GM12878 (cell line): ENCODE measurements around the gene OLFML2A. TPM values are rescaled to one million over a fixed set of nuclear protein-coding genes. Genes with fewer than 3 reads are reported as not detected.

ENCODE experiments used
- ATAC-seq: fragments of 200-7000 bp; cut with Tn5 transposase; 3 replicates; pipeline ENCODE4 v1.9.1; 2020; ENCODE audit warnings: mild to moderate bottlenecking, moderate library complexity
- BruUV-seq: library from RNA; stranded (reverse); fragments of 400-500 nt; replicated peaks from 2 replicates; lab custom pipeline; 2021; lab: Mats Ljungman, UMichigan
- CTCF ChIA-PET: fragments of 300-600 bp; sonication (Branson Sonifier 250); formaldehyde crosslinking; extraction: SDS; loops from one replicate; lab custom pipeline; 2021; ENCODE audit warnings: inconsistent platforms; lab: Yijun Ruan, JAX
- POLR2A ChIA-PET: fragments of 350-600 bp; formaldehyde crosslinking; extraction: SDS; loops from one replicate; lab custom pipeline; 2021; ENCODE audit warnings: inconsistent platforms; lab: Charles Lee
- RAD21 ChIA-PET: fragments of 300-600 bp; sonication (Branson Sonifier 250); formaldehyde crosslinking; loops from one replicate; lab custom pipeline; 2023; ENCODE audit warnings: antibody characterized with exemption; ENCODE audit not compliant: unreplicated experiment; lab: Charles Lee
- SMC1A ChIA-PET: fragments of 300-600 bp; sonication (Branson Sonifier 250); formaldehyde crosslinking; loops from one replicate; lab custom pipeline; 2023; ENCODE audit not compliant: unreplicated experiment, uncharacterized antibody; lab: Charles Lee
- DNase-seq: peaks from one replicate; pipeline ENCODE4 v3.0.0-alpha.2; 2011; ENCODE audit warnings: low read depth, low spot score
- FAIRE-seq: peaks from 3 replicates; lab custom pipeline; 2011; peaks lifted over from hg19 to GRCh38; lab: Jason Lieb, UNC
- H2AFZ ChIP-seq: 2 replicates; pipeline ENCODE4 v1.6.0; 2011; ENCODE audit warnings: low read depth, low read length, control low read depth; ENCODE audit not compliant: control insufficient read depth
- H3K27ac ChIP-seq: 2 replicates; pipeline ENCODE4 v1.5.1; 2011; ENCODE audit warnings: control low read depth; ENCODE audit not compliant: control insufficient read depth, insufficient read depth
- H3K27me3 ChIP-seq, 2 experiments: replicated peaks in 1 of 2; 2 replicates each; pipeline versions ENCODE4 v1.6.0 to v1.6.1; 2011; ENCODE audit warnings: low read length in 1 of 2; ENCODE audit not compliant: control insufficient read depth in 2 of 2, insufficient read depth in 2 of 2
- H3K36me3 ChIP-seq, 2 experiments: 2 replicates each; pipeline ENCODE4 v1.5.1; 2011; ENCODE audit warnings: low read length in 1 of 2; ENCODE audit not compliant: control insufficient read depth in 2 of 2, insufficient read depth in 2 of 2
- H3K4me1 ChIP-seq: 2 replicates; pipeline ENCODE4 v1.6.1; 2011; ENCODE audit warnings: mild to moderate bottlenecking, low read length, moderate library complexity, mixed read lengths; ENCODE audit not compliant: control insufficient read depth, insufficient read depth
- H3K4me2 ChIP-seq: 2 replicates; pipeline ENCODE4 v1.6.0; 2011; ENCODE audit warnings: control low read depth; ENCODE audit not compliant: control insufficient read depth, insufficient read depth
- H3K4me3 ChIP-seq: fragments of 200-600 bp; sonication (generic); 2 replicates; pipeline ENCODE4 v1.5.1; 2016
- H3K79me2 ChIP-seq: 2 replicates; pipeline ENCODE4 v1.6.0; 2011; ENCODE audit warnings: low read length; ENCODE audit not compliant: control insufficient read depth, insufficient read depth
- H3K9ac ChIP-seq: 2 replicates; pipeline ENCODE4 v1.8.0; 2011; ENCODE audit warnings: low read length, control low read depth, mixed read lengths; ENCODE audit not compliant: control insufficient read depth, insufficient read depth
- H3K9me3 ChIP-seq: replicated peaks from 3 replicates; pipeline ENCODE4 v1.5.1; 2011; ENCODE audit warnings: mild to moderate bottlenecking, low read length; ENCODE audit not compliant: control insufficient read depth, insufficient read depth
- H4K20me1 ChIP-seq: 2 replicates; pipeline ENCODE4 v1.6.0; 2011; ENCODE audit not compliant: control insufficient read depth, insufficient read depth
- KAT2A ChIP-seq: conservative IDR thresholded peaks from 2 replicates; pipeline ENCODE4 v1.6.1; 2011; ENCODE audit warnings: low read depth, low read length; ENCODE audit not compliant: control insufficient read depth
- MEF2A ChIP-seq: IDR thresholded peaks from 2 replicates; pipeline ENCODE4 v1.6.1; 2011; ENCODE audit warnings: low read depth, mild to moderate bottlenecking, low read length, moderate library complexity; ENCODE audit not compliant: insufficient read depth
- NR2C2 ChIP-seq: IDR thresholded peaks from 2 replicates; pipeline ENCODE4 v1.6.1; 2011; ENCODE audit warnings: borderline replicate concordance, low read depth; ENCODE audit not compliant: control insufficient read depth, insufficient read length
- TAF1 ChIP-seq: IDR thresholded peaks from 2 replicates; pipeline ENCODE4 v1.6.1; 2011; ENCODE audit warnings: mild to moderate bottlenecking, low read depth, low read length, borderline replicate concordance
- WGBS: methylation state at CpG from one replicate; pipeline ENCODE4 v1.1.6; 2016; ENCODE audit warnings: low lambda C conversion rate; ENCODE audit not compliant: insufficient replicate concordance, insufficient coverage; ENCODE audit errors: missing lambda C conversion rate; 5-methylcytosine and 5-hydroxymethylcytosine counted together
- in situ Hi-C: fragments of 300-500 bp; cut with MboI; formaldehyde crosslinking; loops from 9 replicates; pipeline ENCODE4 v1.14.3; 2018; ENCODE audit warnings: mixed read lengths
- intact Hi-C: fragments of 100-400 bp; cut with micrococcal nuclease; formaldehyde crosslinking; loops from one replicate; pipeline ENCODE4 v1.14.2; 2022; ENCODE audit not compliant: unreplicated experiment
- polyA plus RNA-seq, 11 experiments: library from polyadenylated mRNA; depleted of rRNA in 4 of 11; unstranded in 6 of 11; stranded (reverse) in 5 of 11; fragments of >200 nt; fragmentation: Nextera tagmentation in 4 of 11; fragmentation: Illumina TruSeq in 1 of 11; extraction: Ambion mirVana in 4 of 11; extraction: Trizol in 1 of 11; gene quantifications; 1 replicate in 1 of 11; 2 replicates in 10 of 11; pipeline versions ENCODE4 v1.2.1 to v1.2.3, GENCODE V29; 2011 to 2016; ENCODE audit warnings: inconsistent platforms in 2 of 11, missing spikeins in 2 of 11, low read depth in 1 of 11
- total RNA-seq, 4 experiments: library from RNA; depleted of rRNA in 3 of 4; stranded (reverse); fragments of >200 nt in 3 of 4; fragmentation: Illumina TruSeq in 1 of 4; extraction: Trizol in 1 of 4; gene quantifications; 2 replicates each; pipeline versions ENCODE4 v1.2.1 to v1.2.3, GENCODE V29; 2013 to 2021
- TF ChIP-seq, protein P1 (sequence below): IDR thresholded peaks from 2 replicates; pipeline ENCODE4 v1.6.1; 2012; ENCODE audit warnings: improper control_type of control experiment, low read depth, low read length; ENCODE audit not compliant: insufficient replicate concordance
- TF ChIP-seq, protein P2 (sequence below): fragments of 450-650 bp; IDR thresholded peaks from 2 replicates; pipeline ENCODE4 v1.6.1; 2018; ENCODE audit warnings: borderline replicate concordance, mild to moderate bottlenecking; ENCODE audit not compliant: partially characterized antibody
- TF ChIP-seq, protein P3 (sequence below): IDR thresholded peaks from 2 replicates; pipeline ENCODE4 v1.6.1; 2012; ENCODE audit warnings: low read depth, low read length, improper control_type of control experiment

OLFML2A gene
- total and polyA plus RNA-seq, 10 of the 15 experiments (the other 5 are each of a cell fraction or from before 2014, with no cell fraction given) = 0.02 to 0.13 (median 0.10) TPM; not detected in 4

DNA sequence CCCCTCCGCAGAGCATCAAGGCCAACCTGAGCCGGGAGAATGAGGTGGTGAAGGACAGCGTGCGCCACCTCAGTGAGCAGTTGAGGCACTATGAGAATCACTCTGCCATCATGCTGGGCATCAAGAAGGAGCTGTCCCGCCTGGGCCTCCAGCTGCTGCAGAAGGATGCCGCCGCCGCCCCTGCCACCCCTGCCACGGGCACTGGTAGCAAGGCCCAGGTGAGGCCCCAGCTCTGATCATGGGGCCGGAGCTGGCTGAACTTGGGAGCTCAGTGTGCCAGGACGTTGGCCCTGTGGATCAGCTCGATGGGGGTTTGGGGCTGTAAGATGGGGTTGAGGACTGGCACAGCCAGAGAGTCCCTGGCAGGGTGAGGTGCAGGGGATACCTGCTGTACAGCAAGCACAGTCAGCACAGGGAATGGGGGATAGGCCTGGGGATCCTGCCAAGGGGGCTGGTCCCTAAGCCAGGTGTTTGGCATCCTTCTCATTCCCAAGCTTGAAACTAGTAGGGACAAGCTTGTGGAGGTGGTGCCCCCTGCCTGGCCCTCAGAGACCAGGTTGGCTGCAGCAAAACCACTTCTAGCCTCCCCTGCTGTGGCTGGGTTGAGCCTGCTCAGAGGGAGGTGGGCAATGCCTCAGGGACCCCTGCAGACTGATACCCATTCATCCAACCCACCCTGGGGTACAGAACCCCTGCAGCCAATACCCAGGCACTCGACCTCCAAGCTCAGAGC is 22.5 kb downstream of the OLFML2A start:
- DNase-seq (no peak), FAIRE-seq (peak; percentile 47)
- no peak overlapping the region for H2AFZ ChIP-seq
- in situ Hi-C loops = no loop called here
- no peak overlapping the region for H3K9ac ChIP-seq
- H3K4me1 ChIP-seq = 0 out of 2 replicates have a peak, but pooled peaks cover 2% of the 10 kb centered on the region
- POLR2A ChIA-PET = interaction anchor here (0.6 to 1.5 kb wide), 3 partner anchors 8 to 326 kb away, joined by 3 to 4 read pairs (median 3); no protein-coding TSS in a partner anchor
- H3K27ac ChIP-seq = no peak overlapping the region
- 67% methylated on average over 13 of the region's 13 CpGs for WGBS
- H3K4me2 ChIP-seq = no peak overlapping the region
- RAD21 ChIA-PET = no interaction called here
- intact Hi-C loops = no loop called here
- no peaks in the 10 kb centered on the region for H3K27me3 ChIP-seq
- TF ChIP-seq NR2C2 (no peak), KAT2A (no peak), MEF2A (no peak), TAF1 (no peak)
- TF ChIP-seq, protein P1, sequence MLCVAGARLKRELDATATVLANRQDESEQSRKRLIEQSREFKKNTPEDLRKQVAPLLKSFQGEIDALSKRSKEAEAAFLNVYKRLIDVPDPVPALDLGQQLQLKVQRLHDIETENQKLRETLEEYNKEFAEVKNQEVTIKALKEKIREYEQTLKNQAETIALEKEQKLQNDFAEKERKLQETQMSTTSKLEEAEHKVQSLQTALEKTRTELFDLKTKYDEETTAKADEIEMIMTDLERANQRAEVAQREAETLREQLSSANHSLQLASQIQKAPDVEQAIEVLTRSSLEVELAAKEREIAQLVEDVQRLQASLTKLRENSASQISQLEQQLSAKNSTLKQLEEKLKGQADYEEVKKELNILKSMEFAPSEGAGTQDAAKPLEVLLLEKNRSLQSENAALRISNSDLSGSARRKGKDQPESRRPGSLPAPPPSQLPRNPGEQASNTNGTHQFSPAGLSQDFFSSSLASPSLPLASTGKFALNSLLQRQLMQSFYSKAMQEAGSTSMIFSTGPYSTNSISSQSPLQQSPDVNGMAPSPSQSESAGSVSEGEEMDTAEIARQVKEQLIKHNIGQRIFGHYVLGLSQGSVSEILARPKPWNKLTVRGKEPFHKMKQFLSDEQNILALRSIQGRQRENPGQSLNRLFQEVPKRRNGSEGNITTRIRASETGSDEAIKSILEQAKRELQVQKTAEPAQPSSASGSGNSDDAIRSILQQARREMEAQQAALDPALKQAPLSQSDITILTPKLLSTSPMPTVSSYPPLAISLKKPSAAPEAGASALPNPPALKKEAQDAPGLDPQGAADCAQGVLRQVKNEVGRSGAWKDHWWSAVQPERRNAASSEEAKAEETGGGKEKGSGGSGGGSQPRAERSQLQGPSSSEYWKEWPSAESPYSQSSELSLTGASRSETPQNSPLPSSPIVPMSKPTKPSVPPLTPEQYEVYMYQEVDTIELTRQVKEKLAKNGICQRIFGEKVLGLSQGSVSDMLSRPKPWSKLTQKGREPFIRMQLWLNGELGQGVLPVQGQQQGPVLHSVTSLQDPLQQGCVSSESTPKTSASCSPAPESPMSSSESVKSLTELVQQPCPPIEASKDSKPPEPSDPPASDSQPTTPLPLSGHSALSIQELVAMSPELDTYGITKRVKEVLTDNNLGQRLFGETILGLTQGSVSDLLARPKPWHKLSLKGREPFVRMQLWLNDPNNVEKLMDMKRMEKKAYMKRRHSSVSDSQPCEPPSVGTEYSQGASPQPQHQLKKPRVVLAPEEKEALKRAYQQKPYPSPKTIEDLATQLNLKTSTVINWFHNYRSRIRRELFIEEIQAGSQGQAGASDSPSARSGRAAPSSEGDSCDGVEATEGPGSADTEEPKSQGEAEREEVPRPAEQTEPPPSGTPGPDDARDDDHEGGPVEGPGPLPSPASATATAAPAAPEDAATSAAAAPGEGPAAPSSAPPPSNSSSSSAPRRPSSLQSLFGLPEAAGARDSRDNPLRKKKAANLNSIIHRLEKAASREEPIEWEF = no peak
- TF ChIP-seq, protein P2, sequence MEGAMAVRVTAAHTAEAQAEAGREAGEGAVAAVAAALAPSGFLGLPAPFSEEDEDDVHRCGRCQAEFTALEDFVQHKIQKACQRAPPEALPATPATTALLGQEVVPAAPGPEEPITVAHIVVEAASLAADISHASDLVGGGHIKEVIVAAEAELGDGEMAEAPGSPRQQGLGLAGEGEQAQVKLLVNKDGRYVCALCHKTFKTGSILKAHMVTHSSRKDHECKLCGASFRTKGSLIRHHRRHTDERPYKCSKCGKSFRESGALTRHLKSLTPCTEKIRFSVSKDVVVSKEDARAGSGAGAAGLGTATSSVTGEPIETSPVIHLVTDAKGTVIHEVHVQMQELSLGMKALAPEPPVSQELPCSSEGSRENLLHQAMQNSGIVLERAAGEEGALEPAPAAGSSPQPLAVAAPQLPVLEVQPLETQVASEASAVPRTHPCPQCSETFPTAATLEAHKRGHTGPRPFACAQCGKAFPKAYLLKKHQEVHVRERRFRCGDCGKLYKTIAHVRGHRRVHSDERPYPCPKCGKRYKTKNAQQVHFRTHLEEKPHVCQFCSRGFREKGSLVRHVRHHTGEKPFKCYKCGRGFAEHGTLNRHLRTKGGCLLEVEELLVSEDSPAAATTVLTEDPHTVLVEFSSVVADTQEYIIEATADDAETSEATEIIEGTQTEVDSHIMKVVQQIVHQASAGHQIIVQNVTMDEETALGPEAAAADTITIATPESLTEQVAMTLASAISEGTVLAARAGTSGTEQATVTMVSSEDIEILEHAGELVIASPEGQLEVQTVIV = no peak
- TF ChIP-seq, protein P3, sequence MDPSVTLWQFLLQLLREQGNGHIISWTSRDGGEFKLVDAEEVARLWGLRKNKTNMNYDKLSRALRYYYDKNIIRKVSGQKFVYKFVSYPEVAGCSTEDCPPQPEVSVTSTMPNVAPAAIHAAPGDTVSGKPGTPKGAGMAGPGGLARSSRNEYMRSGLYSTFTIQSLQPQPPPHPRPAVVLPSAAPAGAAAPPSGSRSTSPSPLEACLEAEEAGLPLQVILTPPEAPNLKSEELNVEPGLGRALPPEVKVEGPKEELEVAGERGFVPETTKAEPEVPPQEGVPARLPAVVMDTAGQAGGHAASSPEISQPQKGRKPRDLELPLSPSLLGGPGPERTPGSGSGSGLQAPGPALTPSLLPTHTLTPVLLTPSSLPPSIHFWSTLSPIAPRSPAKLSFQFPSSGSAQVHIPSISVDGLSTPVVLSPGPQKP = no peak
- TF ChIP-seq, all 136 proteins: peak for 0
- Histone ChIP-seq H3K36me3 (no peaks in the 10 kb centered on the region), H4K20me1 (no peaks in the 10 kb centered on the region), H3K79me2 (no peaks in the 10 kb centered on the region), H3K4me3 (no peak overlapping the region), H3K9me3 (no peaks in the 10 kb centered on the region)
- no peak for ATAC-seq
- SMC1A ChIA-PET = interaction anchor here (1.2 to 2.4 kb wide), 3 partner anchors 11 to 25 kb away, joined by 4 to 8 read pairs (median 6); no protein-coding TSS in a partner anchor
- BruUV-seq = no TSS peak
- CTCF ChIA-PET = interaction anchor here (0.7 to 1.2 kb wide), 4 partner anchors 26 to 55 kb away, joined by 3 read pairs; no protein-coding TSS in a partner anchor
